SK-N-SH (cell line): Measurements from ENCODE around the gene HS6ST3. TPM values are rescaled to one million over a fixed set of nuclear protein-coding genes. Genes with fewer than 3 reads are reported as not detected.

Experiments
- CTCF ChIA-PET: fragments of 300-600, 350-600 bp; formaldehyde crosslinking; extraction: SDS; loops from one replicate; lab custom pipeline; 2021; lab: Yijun Ruan, JAX
- POLR2A ChIA-PET: fragments of 350-600 bp; sonication (Branson Sonifier 250); formaldehyde crosslinking; extraction: SDS; loops from one replicate; lab custom pipeline; 2020; ENCODE audit warnings: antibody characterized with exemption, inconsistent platforms; lab: Yijun Ruan, JAX
- DNase-seq: peaks from one replicate; pipeline ENCODE4 v3.0.0; 2012
- H2AFZ ChIP-seq: fragments of 200-600 bp; sonication (generic); 2 replicates; pipeline ENCODE4 v1.8.1; 2016; ENCODE audit warnings: antibody characterized with exemption, mild to moderate bottlenecking, low read depth
- H3F3A ChIP-seq: fragments of 200-600 bp; sonication (generic); replicated peaks from 2 replicates; pipeline ENCODE3; 2016; ENCODE audit warnings: antibody characterized with exemption, mild to moderate bottlenecking; ENCODE audit not compliant: insufficient read depth
- H3K27ac ChIP-seq, 2 experiments: fragments of 200-500 bp in 1 of 2; fragments of 200-600 bp in 1 of 2; sonication (Bioruptor generic) in 1 of 2; sonication (generic), shearing (Covaris generic) in 1 of 2; 2 replicates each; pipeline versions ENCODE4 v1.5.1 to v1.6.1; 2014 to 2016; ENCODE audit warnings: low read depth in 2 of 2, inconsistent platforms in 1 of 2, low read length in 1 of 2, mild to moderate bottlenecking in 1 of 2, mixed read lengths in 1 of 2
- H3K27me3 ChIP-seq: fragments of 200-600 bp; sonication (generic), shearing (Covaris generic); 2 replicates; pipeline ENCODE4 v1.6.1; 2016; ENCODE audit warnings: mixed run types; ENCODE audit not compliant: insufficient read depth
- H3K36me3 ChIP-seq, 2 experiments: fragments of 200-500 bp in 1 of 2; fragments of 200-600 bp in 1 of 2; sonication (Bioruptor generic) in 1 of 2; sonication (generic) in 1 of 2; replicated peaks in 1 of 2; 2 replicates each; pipeline versions ENCODE3 to v1.5.1; 2014 to 2016; ENCODE audit warnings: low read length in 1 of 2, mild to moderate bottlenecking in 1 of 2; ENCODE audit not compliant: insufficient read depth in 2 of 2, control insufficient read depth in 1 of 2
- H3K4me1 ChIP-seq, 2 experiments: fragments of 200-500 bp in 1 of 2; fragments of 200-600 bp in 1 of 2; sonication (Bioruptor generic) in 1 of 2; sonication (generic), shearing (Covaris generic) in 1 of 2; 2 replicates each; pipeline versions ENCODE4 v1.5.1 to v1.6.1; 2014 to 2016; ENCODE audit warnings: low read depth in 1 of 2, low read length in 1 of 2, mixed run types in 1 of 2; ENCODE audit not compliant: insufficient read depth in 2 of 2, control insufficient read depth in 1 of 2
- H3K4me2 ChIP-seq: fragments of 200-600 bp; sonication (generic), shearing (Covaris generic); 2 replicates; pipeline ENCODE4 v1.6.1; 2017; ENCODE audit warnings: mixed run types
- H3K4me3 ChIP-seq, 2 experiments: fragments of 200-500 bp in 1 of 2; fragments of 200-600 bp in 1 of 2; sonication (Bioruptor generic) in 1 of 2; sonication (generic), shearing (Covaris generic) in 1 of 2; 2 replicates each; pipeline versions ENCODE4 v1.5.1 to v1.8.1; 2014 to 2016; ENCODE audit warnings: low read depth in 2 of 2, inconsistent platforms in 1 of 2, low read length in 1 of 2, mild to moderate bottlenecking in 1 of 2, mixed read lengths in 1 of 2, moderate library complexity in 1 of 2
- H3K79me2 ChIP-seq: fragments of 200-600 bp; sonication (generic); 2 replicates; pipeline ENCODE4 v1.8.1; 2017; ENCODE audit warnings: mild to moderate bottlenecking; ENCODE audit not compliant: insufficient read depth
- H3K9ac ChIP-seq: fragments of 200-600 bp; sonication (generic); 2 replicates; pipeline ENCODE4 v1.6.1; 2017; ENCODE audit warnings: mixed run types
- H3K9me2 ChIP-seq: fragments of 200-600 bp; sonication (generic); 2 replicates; pipeline ENCODE4 v1.6.1; 2017; ENCODE audit warnings: mixed run types
- H3K9me3 ChIP-seq: fragments of 200-600 bp; sonication (generic); 2 replicates; pipeline ENCODE4 v1.6.1; 2017; ENCODE audit warnings: mixed run types, mild to moderate bottlenecking, moderate library complexity
- H4K20me1 ChIP-seq: fragments of 200-600 bp; sonication (generic); 2 replicates; pipeline ENCODE4 v1.6.1; 2017; ENCODE audit warnings: mild to moderate bottlenecking, mixed run types; ENCODE audit not compliant: insufficient read depth
- CHD2 ChIP-seq: fragments of 150-350 bp; IDR thresholded peaks from 2 replicates; pipeline ENCODE4 v1.6.1; 2018; ENCODE audit warnings: low read length; ENCODE audit not compliant: partially characterized antibody
- EZH2phosphoT487 ChIP-seq: fragments of 200-600 bp; sonication (generic); IDR thresholded peaks from 2 replicates; pipeline ENCODE4 v1.6.1; 2017; ENCODE audit warnings: low read depth, mixed run types, mild to moderate bottlenecking, antibody characterized with exemption, moderate library complexity, borderline replicate concordance
- GATA2 ChIP-seq: sonication (generic); formaldehyde crosslinking; IDR thresholded peaks from 2 replicates; pipeline ENCODE4 v1.5.0; 2020; ENCODE audit warnings: mild to moderate bottlenecking, missing genetic modification reagents
- MXI1 ChIP-seq: IDR thresholded peaks from 2 replicates; pipeline ENCODE4 v1.6.1; 2012; ENCODE audit warnings: mild to moderate bottlenecking, low read depth, low read length, improper control_type of control experiment
- NRF1 ChIP-seq: IDR thresholded peaks from 2 replicates; pipeline ENCODE4 v1.6.1; 2012; ENCODE audit warnings: low read depth, mild to moderate bottlenecking, low read length
- RAD21 ChIP-seq: IDR thresholded peaks from 2 replicates; pipeline ENCODE4 v1.6.1; 2012; ENCODE audit warnings: mild to moderate bottlenecking, low read length
- RCOR1 ChIP-seq: fragments of 150-350 bp; IDR thresholded peaks from 2 replicates; pipeline ENCODE4 v1.6.1; 2017; ENCODE audit warnings: antibody characterized with exemption, low read length
- SMC3 ChIP-seq: IDR thresholded peaks from 2 replicates; pipeline ENCODE4 v1.6.1; 2012; ENCODE audit warnings: low read depth, low read length, improper control_type of control experiment
- TCF12 ChIP-seq: IDR thresholded peaks from 2 replicates; pipeline ENCODE4 v1.4.0; 2012
- TEAD4 ChIP-seq: IDR thresholded peaks from 2 replicates; pipeline ENCODE4 v1.4.0; 2012; ENCODE audit warnings: mild to moderate bottlenecking, borderline replicate concordance; ENCODE audit not compliant: insufficient read depth
- USF2 ChIP-seq: fragments of 150-350 bp; IDR thresholded peaks from 2 replicates; pipeline ENCODE4 v1.6.1; 2017; ENCODE audit warnings: antibody characterized with exemption, low read length, low read depth, borderline replicate concordance
- YY1 ChIP-seq: IDR thresholded peaks from 2 replicates; pipeline ENCODE4 v1.4.0; 2012; ENCODE audit warnings: low read depth, mild to moderate bottlenecking
- WGBS: methylation state at CpG from one replicate; pipeline ENCODE4 v1.1.6; 2017; ENCODE audit warnings: low lambda C conversion rate; 5-methylcytosine and 5-hydroxymethylcytosine counted together
- polyA plus RNA-seq, 3 experiments: library from polyadenylated mRNA; depleted of rRNA; stranded (reverse); fragments of >200 nt; gene quantifications; 2 replicates each; pipeline ENCODE4 v1.2.3, GENCODE V29; 2012
- TF ChIP-seq, protein P1 (sequence below): IDR thresholded peaks from 2 replicates; pipeline ENCODE4; 2012

The HS6ST3 gene
- polyA plus RNA-seq, 1 of the 3 experiments (the other 2 are of a cell fraction) = under 0.01 TPM

GRCh38 chr13:96238861-96239260 lies 149.0 kb downstream of the HS6ST3 start (continued):
- no peak for TF ChIP-seq TCF12
- TF ChIP-seq CHD2 = no peak
- TF ChIP-seq RAD21 = no peak
- TF ChIP-seq SMC3 = no peak
- TF ChIP-seq TEAD4 = no peak
- TF ChIP-seq, all 33 proteins: peak for 0

DNA sequence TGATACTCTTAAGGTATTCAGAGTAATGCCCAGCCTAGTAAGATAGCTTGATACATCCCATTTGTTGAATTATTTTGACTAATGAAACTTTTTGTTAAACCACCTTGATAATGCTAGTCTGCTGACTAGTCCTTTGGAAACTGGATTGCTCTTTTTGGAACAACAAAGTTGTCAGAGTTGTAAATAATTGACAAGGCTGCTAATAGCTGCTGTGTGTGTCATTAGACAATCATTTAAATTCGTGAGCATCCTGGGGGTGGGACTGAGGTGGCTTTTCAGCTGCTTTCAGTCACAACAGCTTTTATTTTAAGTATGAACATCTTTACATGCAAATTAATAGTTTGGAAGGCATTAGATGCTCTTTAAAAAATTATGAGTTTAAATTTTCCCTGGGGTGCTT lies 153.5 kb downstream of the HS6ST3 start:
- POLR2A ChIA-PET = no interaction called here
- Histone ChIP-seq H3K4me3 (no peak overlapping the region), H4K20me1 (no peaks in the 10 kb centered on the region), H3K36me3 (no peaks in the 10 kb centered on the region), H3K4me1 (no peaks in the 10 kb centered on the region), H3K79me2 (no peaks in the 10 kb centered on the region), H3K9ac (no peak overlapping the region), H3K4me2 (no peak overlapping the region), H3K27ac (no peak overlapping the region), H3F3A (no peaks in the 10 kb centered on the region), H3K9me3 (no peaks in the 10 kb centered on the region), H3K27me3 (no peaks in the 10 kb centered on the region), H3K9me2 (no peaks in the 10 kb centered on the region), H2AFZ (no peak overlapping the region)
- 50% methylated on average over 1 of the region's 1 CpG for WGBS
- DNase-seq = no peak
- no peak for TF ChIP-seq EZH2phosphoT487
- TF ChIP-seq NRF1 = no peak
- TF ChIP-seq USF2 = no peak
- no peak for TF ChIP-seq GATA2 (CRISPR knock-in tag)
- TF ChIP-seq YY1 = no peak
- TF ChIP-seq, protein P1, sequence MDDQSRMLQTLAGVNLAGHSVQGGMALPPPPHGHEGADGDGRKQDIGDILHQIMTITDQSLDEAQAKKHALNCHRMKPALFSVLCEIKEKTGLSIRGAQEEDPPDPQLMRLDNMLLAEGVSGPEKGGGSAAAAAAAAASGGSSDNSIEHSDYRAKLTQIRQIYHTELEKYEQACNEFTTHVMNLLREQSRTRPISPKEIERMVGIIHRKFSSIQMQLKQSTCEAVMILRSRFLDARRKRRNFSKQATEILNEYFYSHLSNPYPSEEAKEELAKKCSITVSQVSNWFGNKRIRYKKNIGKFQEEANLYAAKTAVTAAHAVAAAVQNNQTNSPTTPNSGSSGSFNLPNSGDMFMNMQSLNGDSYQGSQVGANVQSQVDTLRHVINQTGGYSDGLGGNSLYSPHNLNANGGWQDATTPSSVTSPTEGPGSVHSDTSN = no peak
- TF ChIP-seq CHD2 = no peak
- no peak for TF ChIP-seq MXI1
- CTCF ChIA-PET = interaction anchor here (1.9 kb wide), 1 partner anchor 16 kb away, joined by 4 read pairs; no protein-coding TSS in a partner anchor

DNA sequence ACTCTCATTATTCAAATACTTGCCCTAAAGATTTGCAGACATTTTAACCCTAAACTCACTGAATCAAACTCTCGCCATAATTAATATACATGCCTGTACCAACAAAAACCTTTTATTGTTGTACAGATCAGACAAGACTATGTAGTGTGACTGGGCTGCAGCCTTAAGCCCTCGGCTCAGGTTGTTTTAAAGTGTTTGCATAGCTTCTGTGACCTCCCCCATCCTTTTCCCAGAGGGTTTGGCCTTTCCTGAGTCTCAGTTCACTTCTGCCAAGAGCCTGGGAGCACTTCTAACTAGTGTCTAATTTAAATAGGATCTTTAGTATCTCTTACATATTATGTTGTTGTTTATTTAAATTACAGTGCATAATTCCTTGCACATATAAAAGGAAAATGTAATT lies 158.2 kb downstream of the HS6ST3 start:
- Histone ChIP-seq H3K4me1 (no peaks in the 10 kb centered on the region), H3K4me3 (no peak overlapping the region), H3F3A (no peaks in the 10 kb centered on the region), H3K9me2 (no peaks in the 10 kb centered on the region), H3K9me3 (no peaks in the 10 kb centered on the region), H4K20me1 (no peaks in the 10 kb centered on the region), H3K79me2 (no peaks in the 10 kb centered on the region), H3K36me3 (no peaks in the 10 kb centered on the region), H3K9ac (no peak overlapping the region), H3K4me2 (no peak overlapping the region), H2AFZ (no peak overlapping the region)
- DNase-seq = no peak
- POLR2A ChIA-PET = no interaction called here
- 25% methylated on average over 2 of the region's 2 CpGs for WGBS
- TF ChIP-seq RCOR1 (no peak), NRF1 (no peak)
- TF ChIP-seq, all 33 proteins: peak for 0
- Histone ChIP-seq H3K27me3 (no peaks in the 10 kb centered on the region), H3K27ac (no peak overlapping the region)
- CTCF ChIA-PET = interaction anchor here (1.3 to 2.1 kb wide), 2 partner anchors 11 to 13 kb away, joined by 3 to 4 read pairs; no protein-coding TSS in a partner anchor
